GM19239 (cell line): ENCODE data around the gene GPR35.

Experiments used
- DNase-seq: peaks from one replicate; pipeline ENCODE4 v3.0.0; 2011; ENCODE audit warnings: low spot score; ENCODE audit not compliant: insufficient read length
- FAIRE-seq: peaks from 2 replicates; lab custom pipeline; 2011; peaks lifted over from hg19 to GRCh38; lab: Jason Lieb, UNC

The GPR35 gene

GRCh38 chr2:240620859-240621258 lies 4.4 kb upstream of the GPR35 start:
- FAIRE-seq = no peak
- no peak for DNase-seq

GRCh38 chr2:240622060-240622411 lies 3.2 kb upstream of the GPR35 start:
- DNase-seq (no peak), FAIRE-seq (no peak)

GRCh38 chr2:240622531-240623235 lies 2.6 kb upstream of the GPR35 start:
- DNase-seq (no peak), FAIRE-seq (no peak)

GRCh38 chr2:240623531-240624010 lies 1.7 kb upstream of the GPR35 start:
- DNase-seq (no peak), FAIRE-seq (no peak)

GRCh38 chr2:240624011-240624949 lies 1.0 kb upstream of the GPR35 start:
- DNase-seq = no peak
- FAIRE-seq = no peak

- FAIRE-seq (no peak), DNase-seq (no peak)
Measured at GRCh38 chr2:240626531-240627300, 1.4 kb downstream of the GPR35 start.

GRCh38 chr2:240627736-240628506 lies 2.6 kb downstream of the GPR35 start:
- no peak for DNase-seq
- FAIRE-seq = no peak

GRCh38 chr2:240628507-240628807 lies 3.2 kb downstream of the GPR35 start:
- DNase-seq (no peak), FAIRE-seq (no peak)

- FAIRE-seq (no peak), DNase-seq (no peak)
Measured at GRCh38 chr2:240628808-240629618, 3.7 kb downstream of the GPR35 start.

GRCh38 chr2:240629619-240629967 lies 4.3 kb downstream of the GPR35 start:
- no peak for FAIRE-seq

GRCh38 chr2:240629968-240630770 lies 4.9 kb downstream of the GPR35 start:
- FAIRE-seq (no peak), DNase-seq (no peak)

More at GRCh38 chr2:240629619-240629967, 4.3 kb downstream of the GPR35 start:
- no peak for DNase-seq

GRCh38 chr2:240630771-240631547 lies 5.7 kb downstream of the GPR35 start:
- DNase-seq (no peak), FAIRE-seq (no peak)

- FAIRE-seq (no peak), DNase-seq (no peak)
Measured at GRCh38 chr2:240631548-240632305, 6.4 kb downstream of the GPR35 start.

GRCh38 chr2:240632306-240632721 lies 7.0 kb downstream of the GPR35 start:
- FAIRE-seq (no peak), DNase-seq (no peak)

GRCh38 chr2:240635121-240635997 lies 10.1 kb downstream of the GPR35 start:
- DNase-seq = no peak
- no peak for FAIRE-seq

- FAIRE-seq = no peak
- no peak for DNase-seq
Measured at GRCh38 chr2:240635998-240636547, 10.8 kb downstream of the GPR35 start.
